ENCODE data around the gene KRT7. TPM values are rescaled to one million over a fixed set of nuclear protein-coding genes. Genes with fewer than 3 reads are reported as not detected.
"Not testable (repeated sequence)": the region's sequence is repeated elsewhere in the genome, so short reads cannot be mapped to it uniquely, and the experiment has no call there.

The KRT7 gene
- total and polyA plus RNA-seq, 5 donors from 2014 or later: 0.56 to 1.4 TPM; not detected in 3

GRCh38 chr12:52257074-52257551, 24.1 kb downstream of the KRT7 start:
- no peaks in the 10 kb centered on the region for H3K9me3 ChIP-seq (ENCODE audit: control insufficient read depth in 2 of 2, low read length in 2 of 2)
- ATAC-seq (ENCODE audit: low read depth in 2 of 2): no peak
- Mint-ChIP-seq H3K4me3 (no peak overlapping the region), H3K36me3 (no peaks in the 10 kb centered on the region), H3K27ac (no peak overlapping the region), H3K9me3 (peaks cover 0 to 5% (median 0%) of the 10 kb centered on the region in 7 donors), H3K27me3 (peaks cover 62% of the 10 kb centered on the region), H3K4me1 (no peaks in the 10 kb centered on the region)
- H3K4me3 ChIP-seq (ENCODE audit: low read depth, low read length): no peak overlapping the region
- H3K36me3 ChIP-seq (ENCODE audit: control insufficient read depth, insufficient read depth, low read length): no peaks in the 10 kb centered on the region
- no peaks in the 10 kb centered on the region for H3K4me1 ChIP-seq (ENCODE audit: control insufficient read depth, insufficient read depth, low read length, poor library complexity, severe bottlenecking)
- H3K27ac ChIP-seq (ENCODE audit: insufficient read depth, low read length, poor library complexity, severe bottlenecking): no peak overlapping the region
- peaks cover 1% of the 10 kb centered on the region for H3K27me3 ChIP-seq (ENCODE audit: control insufficient read depth, insufficient read depth, low read length)
- DNase-seq: no peak

- H3K4me3 Mint-ChIP-seq; H3K27ac ChIP-seq (ENCODE audit: insufficient read depth, low read length, poor library complexity, severe bottlenecking); H3K4me1 Mint-ChIP-seq; DNase-seq; H3K4me1 ChIP-seq (ENCODE audit: control insufficient read depth, insufficient read depth, low read length, poor library complexity, severe bottlenecking); H3K9me3 Mint-ChIP-seq; H3K9me3 ChIP-seq (ENCODE audit: control insufficient read depth in 2 of 2, low read length in 2 of 2); H3K36me3 Mint-ChIP-seq; H3K36me3 ChIP-seq (ENCODE audit: control insufficient read depth, insufficient read depth, low read length); H3K27me3 ChIP-seq (ENCODE audit: control insufficient read depth, insufficient read depth, low read length); H3K4me3 ChIP-seq (ENCODE audit: low read depth, low read length); H3K27ac Mint-ChIP-seq; ATAC-seq (ENCODE audit: low read depth in 2 of 2): not testable (repeated sequence)
- peaks cover 64% of the 10 kb centered on the region for H3K27me3 Mint-ChIP-seq
Measured at GRCh38 chr12:52257922-52258321, 24.9 kb downstream of the KRT7 start.

- ATAC-seq (ENCODE audit: low read depth in 2 of 2) (no peak), DNase-seq (no peak)
- Mint-ChIP-seq H3K36me3 (no peaks in the 10 kb centered on the region), H3K27ac (no peak overlapping the region), H3K27me3 (peaks cover 64% of the 10 kb centered on the region), H3K4me3 (no peak overlapping the region), H3K9me3 (peaks cover 0 to 5% (median 0%) of the 10 kb centered on the region in 7 donors), H3K4me1 (no peaks in the 10 kb centered on the region)
- H3K36me3 ChIP-seq (ENCODE audit: control insufficient read depth, insufficient read depth, low read length): no peaks in the 10 kb centered on the region
- H3K27me3 ChIP-seq (ENCODE audit: control insufficient read depth, insufficient read depth, low read length): peaks cover 1% of the 10 kb centered on the region
- no peak overlapping the region for H3K4me3 ChIP-seq (ENCODE audit: low read depth, low read length)
- H3K27ac ChIP-seq (ENCODE audit: insufficient read depth, low read length, poor library complexity, severe bottlenecking): no peak overlapping the region
- H3K4me1 ChIP-seq (ENCODE audit: control insufficient read depth, insufficient read depth, low read length, poor library complexity, severe bottlenecking): no peaks in the 10 kb centered on the region
- no peaks in the 10 kb centered on the region for H3K9me3 ChIP-seq (ENCODE audit: control insufficient read depth in 2 of 2, low read length in 2 of 2)
Measured at GRCh38 chr12:52258335-52258901, 25.4 kb downstream of the KRT7 start.

GRCh38 chr12:52259657-52260243, 26.7 kb downstream of the KRT7 start:
- H3K4me3 Mint-ChIP-seq: no peak overlapping the region

GRCh38 chr12:52260361-52261207, 27.5 kb downstream of the KRT7 start:
- peaks cover 58% of the 10 kb centered on the region for H3K27me3 Mint-ChIP-seq
- H3K36me3 Mint-ChIP-seq: no peaks in the 10 kb centered on the region
- no peak overlapping the region for H3K27ac Mint-ChIP-seq
- H3K4me1 Mint-ChIP-seq: no peaks in the 10 kb centered on the region
- peaks cover 0 to 5% (median 0%) of the 10 kb centered on the region in 7 donors for H3K9me3 Mint-ChIP-seq
- H3K27ac ChIP-seq (ENCODE audit: insufficient read depth, low read length, poor library complexity, severe bottlenecking): no peak overlapping the region
- H3K4me1 ChIP-seq (ENCODE audit: control insufficient read depth, insufficient read depth, low read length, poor library complexity, severe bottlenecking): no peaks in the 10 kb centered on the region
- H3K36me3 ChIP-seq (ENCODE audit: control insufficient read depth, insufficient read depth, low read length): no peaks in the 10 kb centered on the region
- DNase-seq (no peak), ATAC-seq (ENCODE audit: low read depth in 2 of 2) (no peak)
- no peak overlapping the region for H3K4me3 Mint-ChIP-seq
- no peaks in the 10 kb centered on the region for H3K9me3 ChIP-seq (ENCODE audit: control insufficient read depth in 2 of 2, low read length in 2 of 2)
- H3K27me3 ChIP-seq (ENCODE audit: control insufficient read depth, insufficient read depth, low read length): peaks cover 1% of the 10 kb centered on the region
- H3K4me3 ChIP-seq (ENCODE audit: low read depth, low read length): no peak overlapping the region

More at GRCh38 chr12:52259657-52260243, 26.7 kb downstream of the KRT7 start:
- Histone ChIP-seq H3K4me1 (ENCODE audit: control insufficient read depth, insufficient read depth, low read length, poor library complexity, severe bottlenecking) (no peaks in the 10 kb centered on the region), H3K27ac (ENCODE audit: insufficient read depth, low read length, poor library complexity, severe bottlenecking) (no peak overlapping the region), H3K27me3 (ENCODE audit: control insufficient read depth, insufficient read depth, low read length) (peaks cover 1% of the 10 kb centered on the region), H3K36me3 (ENCODE audit: control insufficient read depth, insufficient read depth, low read length) (no peaks in the 10 kb centered on the region), H3K9me3 (ENCODE audit: control insufficient read depth in 2 of 2, low read length in 2 of 2) (no peaks in the 10 kb centered on the region), H3K4me3 (ENCODE audit: low read depth, low read length) (no peak overlapping the region)
- H3K36me3 Mint-ChIP-seq: no peaks in the 10 kb centered on the region
- no peaks in the 10 kb centered on the region for H3K4me1 Mint-ChIP-seq
- H3K27ac Mint-ChIP-seq: no peak overlapping the region
- peaks cover 0 to 5% (median 0%) of the 10 kb centered on the region in 7 donors for H3K9me3 Mint-ChIP-seq
- no peak for DNase-seq
- ATAC-seq (ENCODE audit: low read depth in 2 of 2): no peak
- peaks cover 62% of the 10 kb centered on the region for H3K27me3 Mint-ChIP-seq

- H3K4me3 Mint-ChIP-seq: no peak overlapping the region
- H3K27ac Mint-ChIP-seq: no peak overlapping the region
- Histone ChIP-seq H3K36me3 (ENCODE audit: control insufficient read depth, insufficient read depth, low read length) (no peaks in the 10 kb centered on the region), H3K4me1 (ENCODE audit: control insufficient read depth, insufficient read depth, low read length, poor library complexity, severe bottlenecking) (no peaks in the 10 kb centered on the region), H3K27ac (ENCODE audit: insufficient read depth, low read length, poor library complexity, severe bottlenecking) (no peak overlapping the region), H3K27me3 (ENCODE audit: control insufficient read depth, insufficient read depth, low read length) (peaks cover 1% of the 10 kb centered on the region), H3K4me3 (ENCODE audit: low read depth, low read length) (no peak overlapping the region), H3K9me3 (ENCODE audit: control insufficient read depth in 2 of 2, low read length in 2 of 2) (no peaks in the 10 kb centered on the region)
- H3K4me1 Mint-ChIP-seq: no peaks in the 10 kb centered on the region
- peaks cover 0 to 3% (median 0%) of the 10 kb centered on the region in 7 donors for H3K9me3 Mint-ChIP-seq
- peaks cover 54% of the 10 kb centered on the region for H3K27me3 Mint-ChIP-seq
- ATAC-seq (ENCODE audit: low read depth in 2 of 2): no peak
- DNase-seq: no peak
- no peaks in the 10 kb centered on the region for H3K36me3 Mint-ChIP-seq
Measured at GRCh38 chr12:52261208-52261484, 28.1 kb downstream of the KRT7 start.

- no peaks in the 10 kb centered on the region for H3K36me3 Mint-ChIP-seq
- no peaks in the 10 kb centered on the region for H3K4me1 ChIP-seq (ENCODE audit: control insufficient read depth, insufficient read depth, low read length, poor library complexity, severe bottlenecking)
- peaks cover 0 to 3% (median 0%) of the 10 kb centered on the region in 7 donors for H3K9me3 Mint-ChIP-seq
- H3K27me3 ChIP-seq (ENCODE audit: control insufficient read depth, insufficient read depth, low read length): peaks cover 1% of the 10 kb centered on the region
- no peak overlapping the region for H3K27ac ChIP-seq (ENCODE audit: insufficient read depth, low read length, poor library complexity, severe bottlenecking)
- ATAC-seq (ENCODE audit: low read depth in 2 of 2): no peak
- H3K9me3 ChIP-seq (ENCODE audit: control insufficient read depth in 2 of 2, low read length in 2 of 2): no peaks in the 10 kb centered on the region
- no peaks in the 10 kb centered on the region for H3K4me1 Mint-ChIP-seq
- H3K36me3 ChIP-seq (ENCODE audit: control insufficient read depth, insufficient read depth, low read length): no peaks in the 10 kb centered on the region
- H3K4me3 ChIP-seq (ENCODE audit: low read depth, low read length): no peak overlapping the region
- DNase-seq: no peak
- H3K4me3 Mint-ChIP-seq: no peak overlapping the region
- H3K27me3 Mint-ChIP-seq: peaks cover 44% of the 10 kb centered on the region
- no peak overlapping the region for H3K27ac Mint-ChIP-seq
Measured at GRCh38 chr12:52262286-52262685, 29.2 kb downstream of the KRT7 start.
